ENCODE results near the gene ANKS1B. TPM values are rescaled to one million over a fixed set of nuclear protein-coding genes. Genes with fewer than 3 reads are reported as not detected.

The ANKS1B gene
- polyA plus RNA-seq, 3 donors: not detected

GRCh38 chr12:99680276-99680675 is 304.5 kb downstream of the ANKS1B start:
- Mint-ChIP-seq H3K9me3 (peaks cover 0 to 27% (median 9%) of the 10 kb centered on the region in 7 donors), H3K4me1 (no peaks in the 10 kb centered on the region), H3K27me3 (ENCODE audit: low read depth in 3 of 3) (peaks cover 0 to 3% (median 0%) of the 10 kb centered on the region in 3 donors), H3K4me3 (no peak overlapping the region), H3K36me3 (no peaks in the 10 kb centered on the region), H3K27ac (no peak overlapping the region)
- Histone ChIP-seq H3K9me3 (replicated peaks in 1 of 2; ENCODE audit: control insufficient read depth in 1 of 2, insufficient read depth in 1 of 2, low read length in 2 of 2) (peaks cover 6 to 14% of the 10 kb centered on the region in 2 donors), H3K27ac (ENCODE audit: low read depth in 1 of 2, low read length in 2 of 2) (no peak overlapping the region), H3K9ac (ENCODE audit: insufficient read depth, low read length, poor library complexity, severe bottlenecking) (no peak overlapping the region), H3K36me3 (replicated peaks in 1 of 2; ENCODE audit: control insufficient read depth in 1 of 2, insufficient read depth in 2 of 2, low read length in 2 of 2) (no peaks in the 10 kb centered on the region), H3K27me3 (ENCODE audit: control insufficient read depth in 2 of 2, insufficient read depth in 2 of 2, low read length in 2 of 2) (no peaks in the 10 kb centered on the region), H4K20me1 (ENCODE audit: insufficient read depth, low read length) (no peaks in the 10 kb centered on the region), H3K4me2 (replicated peaks; ENCODE audit: extremely low read depth, low read length, poor library complexity, severe bottlenecking) (no peak overlapping the region), H2AFZ (ENCODE audit: insufficient read depth, low read depth, low read length, poor library complexity, severe bottlenecking) (no peak overlapping the region), H3K4me3 (replicated peaks in 1 of 3; ENCODE audit: low read depth in 2 of 3, low read length in 3 of 3) (no peak overlapping the region), H3K79me2 (ENCODE audit: insufficient read depth, low read length) (no peaks in the 10 kb centered on the region), H3K4me1 (ENCODE audit: control insufficient read depth in 1 of 2, insufficient read depth in 2 of 2, low read length in 2 of 2) (no peaks in the 10 kb centered on the region)
- WGBS (ENCODE audit: insufficient coverage): 65% methylated on average over 4 of the region's 4 CpGs
- no peak for DNase-seq
- intact Hi-C loops (cut with micrococcal nuclease): no loop called here
- TF ChIP-seq CTCF (IDR thresholded peaks at IDR 0.05): no peak

DNA sequence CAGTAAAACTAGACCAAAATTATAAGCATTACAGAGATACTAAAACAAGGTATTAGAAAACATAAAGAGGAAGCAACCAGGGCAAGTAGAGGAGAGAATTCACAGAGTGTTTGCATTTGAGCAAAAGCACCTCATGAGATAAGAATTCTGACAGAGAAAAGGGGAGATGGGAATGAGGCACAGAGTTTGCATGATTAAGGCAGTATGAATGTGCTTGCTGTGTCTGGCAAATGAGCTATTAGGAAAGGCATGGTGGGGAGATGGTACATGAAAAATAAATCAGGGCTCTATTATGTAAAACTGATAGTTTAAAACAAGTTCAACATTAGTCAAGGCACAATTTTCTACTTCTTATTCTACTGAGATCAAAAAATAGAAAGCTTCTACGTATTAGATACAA is 314.1 kb downstream of the ANKS1B start:
- Histone ChIP-seq H4K20me1 (ENCODE audit: insufficient read depth, low read length) (no peaks in the 10 kb centered on the region), H3K27ac (ENCODE audit: low read depth in 1 of 2, low read length in 2 of 2) (no peak overlapping the region), H3K27me3 (ENCODE audit: control insufficient read depth in 2 of 2, insufficient read depth in 2 of 2, low read length in 2 of 2) (no peaks in the 10 kb centered on the region), H3K9ac (ENCODE audit: insufficient read depth, low read length, poor library complexity, severe bottlenecking) (no peak overlapping the region), H3K4me3 (replicated peaks in 1 of 3; ENCODE audit: low read depth in 2 of 3, low read length in 3 of 3) (no peak overlapping the region), H3K4me2 (replicated peaks; ENCODE audit: extremely low read depth, low read length, poor library complexity, severe bottlenecking) (no peak overlapping the region), H3K4me1 (ENCODE audit: control insufficient read depth in 1 of 2, insufficient read depth in 2 of 2, low read length in 2 of 2) (no peaks in the 10 kb centered on the region), H3K9me3 (replicated peaks in 1 of 2; ENCODE audit: control insufficient read depth in 1 of 2, insufficient read depth in 1 of 2, low read length in 2 of 2) (no peaks in the 10 kb centered on the region), H2AFZ (ENCODE audit: insufficient read depth, low read depth, low read length, poor library complexity, severe bottlenecking) (no peak overlapping the region), H3K79me2 (ENCODE audit: insufficient read depth, low read length) (no peaks in the 10 kb centered on the region), H3K36me3 (replicated peaks in 1 of 2; ENCODE audit: control insufficient read depth in 1 of 2, insufficient read depth in 2 of 2, low read length in 2 of 2) (no peaks in the 10 kb centered on the region)
- no peaks in the 10 kb centered on the region for H3K36me3 Mint-ChIP-seq
- H3K4me1 Mint-ChIP-seq: no peaks in the 10 kb centered on the region
- H3K4me3 Mint-ChIP-seq: no peak overlapping the region
- no CpG with 5 or more reads among the region's 1 CpG for WGBS (ENCODE audit: insufficient coverage)
- peaks cover 0 to 2% (median 0%) of the 10 kb centered on the region in 7 donors for H3K9me3 Mint-ChIP-seq
- H3K27me3 Mint-ChIP-seq (ENCODE audit: low read depth in 3 of 3): no peaks in the 10 kb centered on the region
- intact Hi-C loops (cut with micrococcal nuclease): no loop called here
- TF ChIP-seq CTCF (IDR thresholded peaks at IDR 0.05): no peak
- no peak for DNase-seq
- no peak overlapping the region for H3K27ac Mint-ChIP-seq

Data from CD14-positive monocyte (primary cell).